HG02970 (cell line): Measurements from ENCODE around the gene SPRED3.
"Not testable (repeated sequence)": the region's sequence is repeated elsewhere in the genome, so short reads cannot be mapped to it uniquely, and the experiment has no call there.

Source experiments
- ATAC-seq: cut with Tn5 transposase; IDR thresholded peaks from one replicate; pipeline ENCODE4 v1.9.1; 2021; ENCODE audit warnings: mild to moderate bottlenecking, moderate library complexity, moderate number of reproducible peaks; ENCODE audit not compliant: unreplicated experiment, low FRiP score

Gene SPRED3

GRCh38 chr19:38388349-38389100 is at the start of gene SPRED3:
TSS of gene SPRED3 (plus strand) at chr19:38388697. CDS start at chr19:38390303, 1,606 bp downstream.
- no peak for ATAC-seq

- not testable (repeated sequence) for ATAC-seq
Observed at GRCh38 chr19:38339011-38339410, 49.5 kb upstream of the SPRED3 start.

GRCh38 chr19:38340927-38341326 is 47.6 kb upstream of the SPRED3 start:
- ATAC-seq = no peak

- no peak for ATAC-seq
Observed at GRCh38 chr19:38346837-38347236, 41.7 kb upstream of the SPRED3 start.

- no peak for ATAC-seq
Observed at GRCh38 chr19:38350883-38351282, 37.6 kb upstream of the SPRED3 start.

GRCh38 chr19:38351865-38352395 is 36.6 kb upstream of the SPRED3 start:
- ATAC-seq = no peak

GRCh38 chr19:38352611-38353010 is 35.9 kb upstream of the SPRED3 start:
- no peak for ATAC-seq

- ATAC-seq = no peak
Observed at GRCh38 chr19:38355728-38356725, 32.5 kb upstream of the SPRED3 start.

- no peak for ATAC-seq
Observed at GRCh38 chr19:38358071-38358470, 30.4 kb upstream of the SPRED3 start.

- ATAC-seq = no peak
Observed at GRCh38 chr19:38359242-38360021, 29.1 kb upstream of the SPRED3 start.

GRCh38 chr19:38360351-38360750 is 28.1 kb upstream of the SPRED3 start:
- ATAC-seq = no peak

GRCh38 chr19:38360839-38361631 is 27.5 kb upstream of the SPRED3 start:
- ATAC-seq = no peak

- peak; percentile 55 for ATAC-seq
Observed at GRCh38 chr19:38361633-38362075, 26.8 kb upstream of the SPRED3 start.

GRCh38 chr19:38362076-38362945 is 26.2 kb upstream of the SPRED3 start:
- peak; percentile 18 for ATAC-seq

GRCh38 chr19:38362946-38363688 is 25.4 kb upstream of the SPRED3 start:
- ATAC-seq = not testable (repeated sequence)

GRCh38 chr19:38367041-38367440 is 21.5 kb upstream of the SPRED3 start:
- no peak for ATAC-seq

GRCh38 chr19:38369584-38369983 is 18.9 kb upstream of the SPRED3 start:
- ATAC-seq = no peak

GRCh38 chr19:38370299-38370698 is 18.2 kb upstream of the SPRED3 start:
- ATAC-seq = no peak
